Endodermal cell (in vitro differentiated cells): ENCODE data around the gene PFDN2. TPM values are rescaled to one million over a fixed set of nuclear protein-coding genes. Genes with fewer than 3 reads are reported as not detected.

Experiments
- DNase-seq: peaks from one replicate; pipeline ENCODE4 v3.0.0-alpha.2; 2017
- H3K27ac ChIP-seq: 2 replicates; pipeline ENCODE4 v1.5.1; 2013; ENCODE audit warnings: mild to moderate bottlenecking, low read depth, low read length, moderate library complexity
- H3K27me3 ChIP-seq: 2 replicates; pipeline ENCODE4 v1.6.1; 2013; ENCODE audit warnings: mild to moderate bottlenecking, low read length, moderate library complexity; ENCODE audit not compliant: insufficient read depth, control insufficient read depth, poor library complexity, severe bottlenecking
- H3K36me3 ChIP-seq: 2 replicates; pipeline ENCODE4 v1.7.0; 2013; ENCODE audit warnings: mild to moderate bottlenecking, low read length, moderate library complexity; ENCODE audit not compliant: control insufficient read depth, insufficient read depth
- H3K4me1 ChIP-seq: one replicate; pipeline ENCODE4 v1.7.0; 2013; ENCODE audit warnings: low read length; ENCODE audit not compliant: control insufficient read depth, insufficient read depth
- H3K4me3 ChIP-seq: 2 replicates; pipeline ENCODE4 v1.5.1; 2013; ENCODE audit warnings: mild to moderate bottlenecking, low read length, moderate library complexity
- H3K9ac ChIP-seq: 2 replicates; pipeline ENCODE4 v1.6.1; 2013; ENCODE audit warnings: mild to moderate bottlenecking, low read length, moderate library complexity; ENCODE audit not compliant: poor library complexity, severe bottlenecking; ENCODE audit errors: extremely low read depth
- H3K9me3 ChIP-seq: 2 replicates; pipeline ENCODE4 v1.6.1; 2013; ENCODE audit warnings: mild to moderate bottlenecking, low read length, moderate library complexity; ENCODE audit not compliant: control insufficient read depth
- H3K27ac Mint-ChIP-seq: 2 replicates; pipeline ENCODE4 v1.8.0; 2020; ENCODE audit warnings: mixed read lengths
- H3K27me3 Mint-ChIP-seq: 2 replicates; pipeline ENCODE4 v1.8.0; 2021; ENCODE audit warnings: mild to moderate bottlenecking, mixed read lengths; ENCODE audit not compliant: insufficient read depth
- H3K36me3 Mint-ChIP-seq: 2 replicates; pipeline ENCODE4 v1.8.0; 2020; ENCODE audit warnings: low read depth, mixed read lengths
- H3K4me1 Mint-ChIP-seq: 2 replicates; pipeline ENCODE4 v1.8.0; 2020; ENCODE audit warnings: mixed read lengths
- H3K4me3 Mint-ChIP-seq: 2 replicates; pipeline ENCODE4 v1.8.0; 2020; ENCODE audit warnings: mild to moderate bottlenecking, moderate library complexity, mixed read lengths
- H3K9me3 Mint-ChIP-seq: 2 replicates; pipeline ENCODE4 v1.8.0; 2020; ENCODE audit warnings: mild to moderate bottlenecking, mixed read lengths
- WGBS, 2 experiments: methylation state at CpG; one replicate each; pipeline versions ENCODE4 v1.1.5 to v1.1.7; 2013; ENCODE audit warnings: missing lambda C conversion rate in 2 of 2, mixed read lengths in 1 of 2; ENCODE audit not compliant: insufficient coverage in 1 of 2, insufficient read length in 1 of 2; 5-methylcytosine and 5-hydroxymethylcytosine counted together
- total RNA-seq, 2 donors: library from RNA; stranded (reverse); fragmentation: NEBNext Ultra II Directional in 1 of 2; extraction: Animal tissue kit (Norgen Biotek cat#: 25700) in 1 of 2; gene quantifications; 2 replicates in 1 of 2; 3 replicates in 1 of 2; pipeline ENCODE4 v1.2.1, GENCODE V29; 2021
- TF ChIP-seq, protein P1 (sequence below): fragments of 200-600 bp; sonication (generic); conservative IDR thresholded peaks from 2 replicates; pipeline ENCODE4 v1.5.0; 2021; ENCODE audit warnings: antibody characterized with exemption, mild to moderate bottlenecking

PFDN2 gene
- total RNA-seq, 2 donors from 2014 or later, result 62.9 to 95.7 TPM

DNA sequence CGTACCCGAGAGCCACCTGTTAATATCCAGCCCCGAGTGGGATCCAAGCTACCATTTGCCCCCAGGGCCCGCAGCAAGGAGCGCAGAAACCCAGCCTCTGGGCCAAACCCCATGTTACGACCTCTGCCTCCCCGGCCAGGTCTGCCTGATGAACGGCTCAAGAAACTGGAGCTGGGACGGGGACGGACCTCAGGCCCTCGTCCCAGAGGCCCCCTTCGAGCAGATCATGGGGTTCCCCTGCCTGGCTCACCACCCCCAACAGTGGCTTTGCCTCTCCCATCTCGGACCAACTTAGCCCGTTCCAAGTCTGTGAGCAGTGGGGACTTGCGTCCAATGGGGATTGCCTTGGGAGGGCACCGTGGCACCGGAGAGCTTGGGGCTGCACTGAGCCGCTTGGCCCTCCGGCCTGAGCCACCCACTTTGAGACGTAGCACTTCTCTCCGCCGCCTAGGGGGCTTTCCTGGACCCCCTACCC lies 42.9 kb upstream of the PFDN2 start:
- Histone ChIP-seq H3K9ac (no peak overlapping the region), H3K4me1 (peaks cover 5% of the 10 kb centered on the region), H3K27me3 (no peaks in the 10 kb centered on the region), H3K4me3 (no peak overlapping the region), H3K36me3 (peaks cover 55% of the 10 kb centered on the region), H3K9me3 (no peaks in the 10 kb centered on the region), H3K27ac (no peak overlapping the region)
- peaks cover 35% of the 10 kb centered on the region for H3K36me3 Mint-ChIP-seq
- TF ChIP-seq, protein P1, sequence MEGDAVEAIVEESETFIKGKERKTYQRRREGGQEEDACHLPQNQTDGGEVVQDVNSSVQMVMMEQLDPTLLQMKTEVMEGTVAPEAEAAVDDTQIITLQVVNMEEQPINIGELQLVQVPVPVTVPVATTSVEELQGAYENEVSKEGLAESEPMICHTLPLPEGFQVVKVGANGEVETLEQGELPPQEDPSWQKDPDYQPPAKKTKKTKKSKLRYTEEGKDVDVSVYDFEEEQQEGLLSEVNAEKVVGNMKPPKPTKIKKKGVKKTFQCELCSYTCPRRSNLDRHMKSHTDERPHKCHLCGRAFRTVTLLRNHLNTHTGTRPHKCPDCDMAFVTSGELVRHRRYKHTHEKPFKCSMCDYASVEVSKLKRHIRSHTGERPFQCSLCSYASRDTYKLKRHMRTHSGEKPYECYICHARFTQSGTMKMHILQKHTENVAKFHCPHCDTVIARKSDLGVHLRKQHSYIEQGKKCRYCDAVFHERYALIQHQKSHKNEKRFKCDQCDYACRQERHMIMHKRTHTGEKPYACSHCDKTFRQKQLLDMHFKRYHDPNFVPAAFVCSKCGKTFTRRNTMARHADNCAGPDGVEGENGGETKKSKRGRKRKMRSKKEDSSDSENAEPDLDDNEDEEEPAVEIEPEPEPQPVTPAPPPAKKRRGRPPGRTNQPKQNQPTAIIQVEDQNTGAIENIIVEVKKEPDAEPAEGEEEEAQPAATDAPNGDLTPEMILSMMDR, result no peak
- DNase-seq, result no peak
- peak overlapping the region; percentile 89 for H3K27ac Mint-ChIP-seq
- no peaks in the 10 kb centered on the region for H3K27me3 Mint-ChIP-seq
- H3K4me1 Mint-ChIP-seq, result peaks cover 23% of the 10 kb centered on the region
- 96 to 98% methylated on average over 17 to 22 of the region's 22 CpGs for WGBS, 2 experiments
- peak overlapping the region; percentile 77 for H3K4me3 Mint-ChIP-seq
- no peaks in the 10 kb centered on the region for H3K9me3 Mint-ChIP-seq

- peak overlapping the region; percentile 89 for H3K27ac Mint-ChIP-seq
- H3K4me3 ChIP-seq, result peak overlapping the region; percentile 86
- TF ChIP-seq, protein P1, result no peak
- no peaks in the 10 kb centered on the region for H3K9me3 Mint-ChIP-seq
- H3K36me3 ChIP-seq, result peaks cover 52% of the 10 kb centered on the region
- no peaks in the 10 kb centered on the region for H3K27me3 Mint-ChIP-seq
- H3K27me3 ChIP-seq, result no peaks in the 10 kb centered on the region
- DNase-seq, result no peak
- WGBS, 2 experiments, result 20 to 59% methylated on average over 3 to 11 of the region's 11 CpGs
- peak overlapping the region; percentile 77 for H3K4me3 Mint-ChIP-seq
- H3K9ac ChIP-seq, result peak overlapping the region; percentile 68
- H3K4me1 ChIP-seq, result peaks cover under 1% of the 10 kb centered on the region
- peaks cover 23% of the 10 kb centered on the region for H3K4me1 Mint-ChIP-seq
- H3K27ac ChIP-seq, result no peak overlapping the region
- H3K9me3 ChIP-seq, result no peaks in the 10 kb centered on the region
- H3K36me3 Mint-ChIP-seq, result peaks cover 35% of the 10 kb centered on the region
These were observed 42.0 kb upstream of the PFDN2 start for GRCh38 chr1:161159913-161160243.

- H3K9me3 Mint-ChIP-seq, result no peaks in the 10 kb centered on the region
- H3K36me3 Mint-ChIP-seq, result peaks cover 31% of the 10 kb centered on the region
- H3K27me3 Mint-ChIP-seq, result no peaks in the 10 kb centered on the region
- DNase-seq, result peak; percentile 97
- Histone ChIP-seq H3K27me3 (no peaks in the 10 kb centered on the region), H3K4me1 (no peaks in the 10 kb centered on the region), H3K36me3 (peaks cover 46% of the 10 kb centered on the region), H3K9me3 (no peaks in the 10 kb centered on the region), H3K9ac (peak within 1 kb of the TSS; percentile 68), H3K4me3 (peak within 1 kb of the TSS; percentile 86), H3K27ac (peak within 1 kb of the TSS; percentile 79)
- peak within 1 kb of the TSS; percentile 89 for H3K27ac Mint-ChIP-seq
- TF ChIP-seq, protein P1, result peak; percentile 56
- WGBS, 2 experiments, result 3 to 7% methylated on average over 25 to 60 of the region's 60 CpGs
- peak within 1 kb of the TSS; percentile 77 for H3K4me3 Mint-ChIP-seq
- H3K4me1 Mint-ChIP-seq, result peaks cover 25% of the 10 kb centered on the region
These were observed 41.5 kb upstream of the PFDN2 start, which contains the start of gene USP21 for GRCh38 chr1:161159087-161159912. Gene USP21, plus strand, starts transcription at chr1:161159500. Its CDS starts 1,141 bp downstream, at chr1:161160641.
